Ascending aorta (tissue), 2 donors: ENCODE measurements around the gene SDK1. TPM values are rescaled to one million over a fixed set of nuclear protein-coding genes. Genes with fewer than 3 reads are reported as not detected.

Experiments
- DNase-seq, 2 donors: peaks; one replicate each; pipeline ENCODE4 v3.0.0-alpha.2; 2019; ENCODE audit warnings: low spot score in 2 of 2
- H3K27ac ChIP-seq, 2 donors: fragments of 200-600 bp; sonication (generic); one replicate each; pipeline ENCODE4 v1.5.1; 2016 to 2017; ENCODE audit warnings: mild to moderate bottlenecking in 1 of 2
- H3K27me3 ChIP-seq: fragments of 200-600 bp; sonication (generic); one replicate; pipeline ENCODE4 v1.5.1; 2017
- H3K36me3 ChIP-seq, 2 donors: fragments of 200-600 bp; sonication (generic); one replicate each; pipeline ENCODE4 v1.5.1; 2016
- H3K4me1 ChIP-seq, 2 donors: fragments of 200-600 bp; sonication (generic); one replicate each; pipeline ENCODE4 v1.5.1; 2016 to 2017; ENCODE audit warnings: mild to moderate bottlenecking in 1 of 2
- H3K4me3 ChIP-seq, 2 donors: fragments of 200-600 bp; sonication (generic); one replicate each; pipeline ENCODE4 v1.5.1; 2016 to 2017; ENCODE audit warnings: mild to moderate bottlenecking in 1 of 2
- H3K9me3 ChIP-seq, 2 donors: fragments of 200-600 bp; sonication (generic); one replicate each; pipeline ENCODE4 v1.5.1; 2016
- intact Hi-C: fragments of 100-400 bp; cut with DNase I; formaldehyde crosslinking; loops from one replicate; pipeline ENCODE4 v1.15.1; 2023
- total RNA-seq: library from RNA; depleted of rRNA; stranded (reverse); fragments of >200 nt; gene quantifications from one replicate; pipeline ENCODE4 v1.1.0, GENCODE V29; 2016
- TF ChIP-seq, protein P1 (sequence below), 3 experiments: fragments of 200-600 bp in 2 of 3; fragments of 450-650 bp in 1 of 3; sonication (generic) in 2 of 3; IDR thresholded peaks; one replicate each; pipeline ENCODE4 v1.5.1; 2016 to 2019; ENCODE audit warnings: antibody characterized with exemption in 3 of 3, mild to moderate bottlenecking in 1 of 3, moderate library complexity in 1 of 3

SDK1 gene
- total RNA-seq, 1 donor from 2014 or later: 13.3 TPM

DNA sequence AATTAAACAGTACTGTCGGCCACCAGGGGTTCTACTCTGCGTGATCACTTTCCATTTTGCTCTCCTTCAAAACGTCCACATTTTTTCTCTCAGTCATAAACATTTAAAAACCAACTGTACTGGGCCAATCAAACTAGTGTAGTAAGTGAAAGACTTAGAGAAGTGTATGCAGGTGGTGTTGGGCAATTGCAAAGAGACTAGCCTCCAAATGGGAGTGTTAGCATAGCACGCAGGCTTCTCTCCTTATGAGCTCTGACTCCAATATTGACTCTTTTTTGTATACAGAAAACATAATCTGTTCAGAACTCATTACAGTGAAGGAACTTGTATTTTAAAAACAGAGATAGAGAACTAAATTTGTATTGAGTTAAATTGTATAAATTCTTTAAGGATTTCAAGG, 150.6 kb downstream of the SDK1 start:
- no peak for DNase-seq
- no peaks in the 10 kb centered on the region for H3K27me3 ChIP-seq
- no peak overlapping the region for H3K27ac ChIP-seq
- peaks cover 2 to 11% of the 10 kb centered on the region in 2 donors for H3K9me3 ChIP-seq
- no peak overlapping the region for H3K4me3 ChIP-seq
- no peaks in the 10 kb centered on the region for H3K4me1 ChIP-seq
- intact Hi-C loops: no loop called here
- no peaks in the 10 kb centered on the region for H3K36me3 ChIP-seq
- TF ChIP-seq, protein P1, sequence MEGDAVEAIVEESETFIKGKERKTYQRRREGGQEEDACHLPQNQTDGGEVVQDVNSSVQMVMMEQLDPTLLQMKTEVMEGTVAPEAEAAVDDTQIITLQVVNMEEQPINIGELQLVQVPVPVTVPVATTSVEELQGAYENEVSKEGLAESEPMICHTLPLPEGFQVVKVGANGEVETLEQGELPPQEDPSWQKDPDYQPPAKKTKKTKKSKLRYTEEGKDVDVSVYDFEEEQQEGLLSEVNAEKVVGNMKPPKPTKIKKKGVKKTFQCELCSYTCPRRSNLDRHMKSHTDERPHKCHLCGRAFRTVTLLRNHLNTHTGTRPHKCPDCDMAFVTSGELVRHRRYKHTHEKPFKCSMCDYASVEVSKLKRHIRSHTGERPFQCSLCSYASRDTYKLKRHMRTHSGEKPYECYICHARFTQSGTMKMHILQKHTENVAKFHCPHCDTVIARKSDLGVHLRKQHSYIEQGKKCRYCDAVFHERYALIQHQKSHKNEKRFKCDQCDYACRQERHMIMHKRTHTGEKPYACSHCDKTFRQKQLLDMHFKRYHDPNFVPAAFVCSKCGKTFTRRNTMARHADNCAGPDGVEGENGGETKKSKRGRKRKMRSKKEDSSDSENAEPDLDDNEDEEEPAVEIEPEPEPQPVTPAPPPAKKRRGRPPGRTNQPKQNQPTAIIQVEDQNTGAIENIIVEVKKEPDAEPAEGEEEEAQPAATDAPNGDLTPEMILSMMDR (IDR thresholded peaks at IDR 0.05): no peak

GRCh38 chr7:3453398-3453797, 152.3 kb downstream of the SDK1 start:
- no peaks in the 10 kb centered on the region for H3K4me1 ChIP-seq
- no peaks in the 10 kb centered on the region for H3K27me3 ChIP-seq
- TF ChIP-seq, protein P1 (IDR thresholded peaks at IDR 0.05): no peak
- H3K4me3 ChIP-seq: no peak overlapping the region
- peaks cover 2 to 14% of the 10 kb centered on the region in 2 donors for H3K9me3 ChIP-seq
- no peak overlapping the region for H3K27ac ChIP-seq
- intact Hi-C loops: no loop called here
- DNase-seq: no peak
- no peaks in the 10 kb centered on the region for H3K36me3 ChIP-seq

GRCh38 chr7:3455806-3456595, 154.9 kb downstream of the SDK1 start:
- no peaks in the 10 kb centered on the region for H3K36me3 ChIP-seq
- DNase-seq: no peak
- no peaks in the 10 kb centered on the region for H3K27me3 ChIP-seq
- no peak overlapping the region for H3K4me3 ChIP-seq
- H3K9me3 ChIP-seq: peaks cover 2 to 14% of the 10 kb centered on the region in 2 donors
- no peaks in the 10 kb centered on the region for H3K4me1 ChIP-seq
- intact Hi-C loops: no loop called here
- TF ChIP-seq, protein P1 (IDR thresholded peaks at IDR 0.05): no peak
- H3K27ac ChIP-seq: no peak overlapping the region

DNA sequence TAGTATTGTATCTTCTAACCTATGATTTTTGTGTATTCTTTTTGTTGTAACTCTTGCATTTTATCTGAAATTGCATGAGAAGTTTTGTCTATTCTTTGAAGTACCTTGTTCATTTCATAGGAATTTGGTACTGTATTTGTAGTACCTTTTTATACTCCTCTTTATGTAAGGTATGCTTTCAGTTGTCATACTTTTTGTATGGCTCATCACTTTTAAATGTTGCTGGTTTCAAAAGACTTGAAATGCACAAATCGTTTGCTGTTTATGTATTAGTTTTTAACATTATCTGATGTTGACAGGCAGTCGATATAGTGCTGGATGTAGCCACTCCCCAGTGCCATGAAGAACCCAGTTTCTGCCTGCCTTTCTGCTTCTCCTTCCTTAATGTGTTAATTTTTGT, 158.1 kb downstream of the SDK1 start:
- intact Hi-C loops: no loop called here
- Histone ChIP-seq H3K9me3 (peaks cover 2 to 14% of the 10 kb centered on the region in 2 donors), H3K27me3 (no peaks in the 10 kb centered on the region), H3K4me3 (no peak overlapping the region), H3K36me3 (no peaks in the 10 kb centered on the region), H3K27ac (no peak overlapping the region), H3K4me1 (no peaks in the 10 kb centered on the region)
- TF ChIP-seq, protein P1 (IDR thresholded peaks at IDR 0.05): no peak
- no peak for DNase-seq

DNA sequence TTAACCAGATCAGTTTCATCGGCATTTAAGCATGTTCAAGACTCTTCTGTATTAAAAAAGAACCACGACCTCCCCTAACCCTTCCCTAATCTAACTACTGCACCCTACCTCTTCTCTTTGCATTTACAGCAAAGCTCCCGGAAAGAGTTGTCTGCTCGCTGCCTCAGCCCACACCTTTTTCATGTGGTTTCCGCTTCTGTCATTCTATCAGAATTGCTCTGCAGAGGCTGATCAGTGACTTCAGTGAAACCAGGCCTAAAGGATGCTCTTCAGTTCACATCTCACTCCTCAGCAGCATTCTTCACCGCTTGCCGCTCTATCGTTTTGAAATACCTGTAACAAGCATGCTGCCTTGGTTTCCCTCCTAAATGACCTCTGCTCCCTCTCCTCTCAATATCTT, 160.9 kb downstream of the SDK1 start:
- no peak overlapping the region for H3K27ac ChIP-seq
- no peaks in the 10 kb centered on the region for H3K27me3 ChIP-seq
- no peaks in the 10 kb centered on the region for H3K36me3 ChIP-seq
- TF ChIP-seq, protein P1 (IDR thresholded peaks at IDR 0.05): no peak
- intact Hi-C loops: no loop called here
- peaks cover 0 to under 1% of the 10 kb centered on the region in 2 donors for H3K9me3 ChIP-seq
- H3K4me3 ChIP-seq: no peak overlapping the region
- no peak for DNase-seq
- H3K4me1 ChIP-seq: no peaks in the 10 kb centered on the region
